ENCODE data around the gene CARTPT. TPM values are rescaled to one million over a fixed set of nuclear protein-coding genes. Genes with fewer than 3 reads are reported as not detected.
A peak's percentile ranks its signal among the peaks of the same experiment; 100 is the strongest.

The CARTPT gene
- total and polyA plus RNA-seq, 2 experiments from 2014 or later: 0.60 TPM; not detected in 1

GRCh38 chr5:71681296-71681695, 37.8 kb upstream of the CARTPT start:
- H3K9me3 ChIP-seq (ENCODE audit: low read depth): no peaks in the 10 kb centered on the region
- no peak for DNase-seq (ENCODE audit: low spot score)
- 80% methylated on average over 3 of the region's 3 CpGs for WGBS (ENCODE audit: low lambda C conversion rate, missing lambda C conversion rate)
- H3K4me1 ChIP-seq (ENCODE audit: insufficient read depth): no peaks in the 10 kb centered on the region
- no peak overlapping the region for H3K4me3 ChIP-seq
- H3K9me2 ChIP-seq (replicated peaks; ENCODE audit: insufficient read depth): no peaks in the 10 kb centered on the region
- H3K79me2 ChIP-seq: no peaks in the 10 kb centered on the region
- H3K4me2 ChIP-seq: no peak overlapping the region
- no peak overlapping the region for H2AFZ ChIP-seq
- H3K27ac ChIP-seq: no peak overlapping the region
- no peaks in the 10 kb centered on the region for H4K20me1 ChIP-seq (ENCODE audit: insufficient read depth, poor library complexity, severe bottlenecking)
- TF ChIP-seq EZH2 (IDR thresholded peaks at IDR 0.05; ENCODE audit: borderline replicate concordance): no peak
- H3K36me3 ChIP-seq (replicated peaks; ENCODE audit: insufficient read depth, low read depth): no peaks in the 10 kb centered on the region
- H3K27me3 ChIP-seq: no peaks in the 10 kb centered on the region

DNA sequence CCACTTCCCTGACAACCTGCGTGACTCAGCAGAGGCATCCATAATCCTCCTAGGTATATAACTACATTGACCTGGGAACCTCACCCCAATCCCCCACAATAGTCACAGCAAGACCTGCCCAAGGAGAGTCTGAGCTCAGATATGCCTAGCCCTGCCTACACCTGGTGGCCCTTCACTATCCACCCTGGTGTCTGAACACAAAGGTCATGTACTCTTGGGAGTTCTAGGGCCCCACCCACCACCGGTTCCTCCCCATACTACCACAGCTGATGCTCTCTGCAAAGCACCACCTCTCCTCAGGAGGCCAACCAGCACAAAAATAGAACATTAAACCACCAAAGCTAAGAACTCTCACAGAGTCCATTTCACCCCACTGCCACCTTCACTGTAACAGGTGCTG, 34.8 kb upstream of the CARTPT start:
- DNase-seq (ENCODE audit: low spot score): no peak
- H3K9me2 ChIP-seq (replicated peaks; ENCODE audit: insufficient read depth): no peaks in the 10 kb centered on the region
- WGBS (ENCODE audit: low lambda C conversion rate, missing lambda C conversion rate): 73% methylated on average over 2 of the region's 2 CpGs

DNA sequence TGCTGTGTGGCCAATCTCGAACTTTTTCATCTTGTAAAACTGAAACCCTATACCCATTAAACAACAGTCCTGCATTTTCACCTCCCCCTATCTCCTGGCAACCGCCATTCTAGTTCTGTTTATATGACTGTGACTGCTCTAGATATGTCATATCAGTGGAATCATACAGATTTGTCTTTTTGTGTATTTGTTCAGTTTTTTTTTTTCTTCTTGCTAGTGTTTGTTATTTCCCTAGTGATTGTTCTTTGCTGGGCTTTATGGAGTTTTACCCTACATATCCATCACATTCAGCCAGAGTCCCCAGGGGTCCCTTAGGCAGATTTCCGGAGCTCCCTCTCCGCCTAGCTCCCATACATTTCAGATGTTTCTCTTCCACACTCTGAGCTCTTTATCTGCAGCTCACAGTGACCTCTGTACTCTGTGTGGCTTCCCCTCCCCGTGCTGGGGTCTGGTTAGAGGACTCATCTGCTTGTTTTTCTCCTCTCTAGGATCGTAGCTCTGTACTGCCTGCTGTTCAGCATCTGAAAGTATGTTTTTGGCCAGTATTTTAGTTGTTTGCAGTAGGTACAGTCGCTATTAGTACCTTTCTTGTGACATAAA, 25.1 kb upstream of the CARTPT start:
- no peaks in the 10 kb centered on the region for H3K9me3 ChIP-seq (ENCODE audit: low read depth)
- TF ChIP-seq CTCF (IDR thresholded peaks at IDR 0.05; ENCODE audit: poor library complexity): no peak
- TF ChIP-seq EZH2 (IDR thresholded peaks at IDR 0.05; ENCODE audit: borderline replicate concordance): no peak
- no peak for TF ChIP-seq EZH2phosphoT487 (IDR thresholded peaks at IDR 0.05; ENCODE audit: low read depth, severe bottlenecking, unreplicated experiment)
- no peaks in the 10 kb centered on the region for H3K9me2 ChIP-seq (replicated peaks; ENCODE audit: insufficient read depth)
- H3K27me3 ChIP-seq: no peaks in the 10 kb centered on the region
- H3K79me2 ChIP-seq: no peaks in the 10 kb centered on the region
- no peak overlapping the region for H3K4me3 ChIP-seq
- H3K4me2 ChIP-seq: peak overlapping the region; percentile 68
- peak overlapping the region; percentile 12 for H2AFZ ChIP-seq
- peaks cover 21% of the 10 kb centered on the region for H3K4me1 ChIP-seq (ENCODE audit: insufficient read depth)
- H3K36me3 ChIP-seq (replicated peaks; ENCODE audit: insufficient read depth, low read depth): no peaks in the 10 kb centered on the region
- WGBS (ENCODE audit: low lambda C conversion rate, missing lambda C conversion rate): 10% methylated on average over 7 of the region's 7 CpGs
- peak overlapping the region; percentile 77 for H3K27ac ChIP-seq
- no peaks in the 10 kb centered on the region for H4K20me1 ChIP-seq (ENCODE audit: insufficient read depth, poor library complexity, severe bottlenecking)
- DNase-seq (ENCODE audit: low spot score): peak; percentile 52

More for the DNA sequence above, 34.8 kb upstream of the CARTPT start:
- Histone ChIP-seq H3K9me3 (ENCODE audit: low read depth) (no peaks in the 10 kb centered on the region), H3K4me2 (no peak overlapping the region), H2AFZ (no peak overlapping the region), H3K4me3 (no peak overlapping the region), H3K4me1 (ENCODE audit: insufficient read depth) (no peaks in the 10 kb centered on the region), H3K27ac (no peak overlapping the region), H4K20me1 (ENCODE audit: insufficient read depth, poor library complexity, severe bottlenecking) (no peaks in the 10 kb centered on the region), H3K79me2 (no peaks in the 10 kb centered on the region), H3K36me3 (replicated peaks; ENCODE audit: insufficient read depth, low read depth) (no peaks in the 10 kb centered on the region), H3K27me3 (no peaks in the 10 kb centered on the region)
- TF ChIP-seq EZH2 (IDR thresholded peaks at IDR 0.05; ENCODE audit: borderline replicate concordance) (no peak), EZH2phosphoT487 (IDR thresholded peaks at IDR 0.05; ENCODE audit: low read depth, severe bottlenecking, unreplicated experiment) (no peak), CTCF (IDR thresholded peaks at IDR 0.05; ENCODE audit: poor library complexity) (no peak)

- Histone ChIP-seq H3K4me1 (ENCODE audit: insufficient read depth) (peaks cover 21% of the 10 kb centered on the region), H2AFZ (no peak overlapping the region), H3K79me2 (no peaks in the 10 kb centered on the region), H3K9me3 (ENCODE audit: low read depth) (no peaks in the 10 kb centered on the region), H3K4me3 (no peak overlapping the region), H3K27ac (peak overlapping the region; percentile 77), H4K20me1 (ENCODE audit: insufficient read depth, poor library complexity, severe bottlenecking) (no peaks in the 10 kb centered on the region), H3K36me3 (replicated peaks; ENCODE audit: insufficient read depth, low read depth) (no peaks in the 10 kb centered on the region), H3K9me2 (replicated peaks; ENCODE audit: insufficient read depth) (no peaks in the 10 kb centered on the region), H3K4me2 (peak overlapping the region; percentile 68), H3K27me3 (no peaks in the 10 kb centered on the region)
- 92% methylated on average over 8 of the region's 8 CpGs for WGBS (ENCODE audit: low lambda C conversion rate, missing lambda C conversion rate)
- TF ChIP-seq EZH2 (IDR thresholded peaks at IDR 0.05; ENCODE audit: borderline replicate concordance): no peak
- no peak for TF ChIP-seq EZH2phosphoT487 (IDR thresholded peaks at IDR 0.05; ENCODE audit: low read depth, severe bottlenecking, unreplicated experiment)
- TF ChIP-seq CTCF (IDR thresholded peaks at IDR 0.05; ENCODE audit: poor library complexity): no peak
- peak; percentile 17 for DNase-seq (ENCODE audit: low spot score)
Measured at GRCh38 chr5:71695071-71695470, 24.0 kb upstream of the CARTPT start.

Data from hepatocyte (in vitro differentiated cells).